BLaER1 treated with 17β-estradiol and CSF1 and Interleukin-3, amounts not matched to agents 10 nM and 100 nM (cell line): ENCODE measurements around the gene VSIG2.
"Not testable (repeated sequence)": the region's sequence is repeated elsewhere in the genome, so short reads cannot be mapped to it uniquely, and the experiment has no call there.

Experiments
- H3K27ac ChIP-seq, 11 experiments: shearing (Covaris generic); formaldehyde crosslinking; 2 replicates each; pipeline ENCODE4 v1.8.1; 2022
- H3K27me3 ChIP-seq, 11 experiments: shearing (Covaris generic); formaldehyde crosslinking; 2 replicates each; pipeline ENCODE4 v1.8.1; 2022
- H3K36me3 ChIP-seq, 11 experiments: shearing (Covaris generic); formaldehyde crosslinking; 2 replicates each; pipeline ENCODE4 v1.8.1; 2022
- H3K4me1 ChIP-seq, 10 experiments: shearing (Covaris generic); formaldehyde crosslinking; 2 replicates each; pipeline ENCODE4 v1.8.1; 2022
- H3K4me2 ChIP-seq, 11 experiments: shearing (Covaris generic); formaldehyde crosslinking; 2 replicates each; pipeline ENCODE4 v1.8.1; 2022
- H3K4me3 ChIP-seq, 10 experiments: shearing (Covaris generic); formaldehyde crosslinking; 2 replicates each; pipeline ENCODE4 v1.8.1; 2022
- H3K9ac ChIP-seq, 11 experiments: shearing (Covaris generic); formaldehyde crosslinking; 2 replicates each; pipeline ENCODE4 v1.8.1; 2022
- H3K9me3 ChIP-seq, 11 experiments: shearing (Covaris generic); formaldehyde crosslinking; replicated peaks in 1 of 11; 2 replicates each; pipeline ENCODE4 v1.8.1; 2022
- H4K20me1 ChIP-seq, 11 experiments: shearing (Covaris generic); formaldehyde crosslinking; 2 replicates each; pipeline ENCODE4 v1.8.1; 2022
- Cebpa-rat ChIP-seq, 11 experiments: shearing (Covaris generic); IDR thresholded peaks; 2 replicates each; pipeline ENCODE4 v1.8.1; 2022

VSIG2 gene

DNA sequence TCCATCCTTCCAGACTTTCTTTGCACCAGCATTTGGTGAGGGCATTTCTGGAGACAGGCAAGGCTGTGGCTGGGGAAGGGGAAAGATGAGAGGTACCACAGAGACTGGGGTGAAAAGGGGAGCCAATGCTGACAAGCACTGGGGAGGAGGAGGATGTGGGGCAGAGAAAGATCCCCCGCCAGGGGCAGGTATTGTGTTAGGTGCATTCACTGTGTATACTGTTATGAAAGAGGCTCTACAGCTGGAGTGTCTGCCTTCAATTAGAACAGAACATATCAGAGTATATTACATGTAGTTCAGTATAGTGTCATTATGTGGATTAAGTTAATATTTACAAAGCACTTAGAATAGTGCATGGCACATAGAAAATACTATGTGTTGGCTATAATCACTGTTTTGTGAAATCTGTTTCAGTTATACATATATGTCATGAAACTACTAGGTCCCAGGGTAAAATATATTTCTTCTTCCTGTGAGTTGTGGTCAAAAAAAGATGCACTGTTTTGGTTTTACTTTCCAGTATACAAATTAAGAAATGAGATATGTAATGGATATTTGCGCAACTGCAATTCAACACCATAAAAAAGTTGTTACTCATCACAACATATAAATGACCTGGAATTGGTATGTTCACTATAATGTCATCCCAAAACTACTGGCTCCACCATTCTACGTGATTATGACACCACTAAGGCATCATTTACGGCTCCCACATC, 39.7 kb upstream of the VSIG2 start:
- H3K4me3 ChIP-seq: no peak overlapping the region
- peaks cover 47 to 100% (median 84%) of the 10 kb centered on the region in 11 experiments; a peak in 21 of 22 replicates for H4K20me1 ChIP-seq
- TF ChIP-seq Cebpa-rat (IDR thresholded peaks at IDR 0.05): no peak
- no peak overlapping the region for H3K9ac ChIP-seq
- no peaks in the 10 kb centered on the region for H3K27me3 ChIP-seq
- H3K27ac ChIP-seq: no peak overlapping the region; a peak in 1 of 22 replicates
- H3K9me3 ChIP-seq: no peaks in the 10 kb centered on the region
- peaks cover 0 to 6% (median 0%) of the 10 kb centered on the region in 11 experiments; a peak in 4 of 22 replicates for H3K36me3 ChIP-seq
- peaks cover 6 to 23% (median 18%) of the 10 kb centered on the region in 10 experiments; a peak in 18 of 20 replicates for H3K4me1 ChIP-seq
- peak overlapping the region in 10 of 11 experiments; percentile 14 to 61 (median 42); a peak in 16 of 22 replicates for H3K4me2 ChIP-seq

- H3K9ac ChIP-seq: no peak overlapping the region
- H3K4me3 ChIP-seq: no peak overlapping the region
- peaks cover 36 to 87% (median 66%) of the 10 kb centered on the region in 11 experiments; a peak in 21 of 22 replicates for H4K20me1 ChIP-seq
- peaks cover 0 to 6% (median 0%) of the 10 kb centered on the region in 11 experiments; a peak in 4 of 22 replicates for H3K36me3 ChIP-seq
- H3K27me3 ChIP-seq: no peaks in the 10 kb centered on the region
- no peaks in the 10 kb centered on the region for H3K9me3 ChIP-seq
- no peak overlapping the region for H3K27ac ChIP-seq
- H3K4me1 ChIP-seq: peaks cover 0 to 20% (median 15%) of the 10 kb centered on the region in 10 experiments; a peak in 18 of 20 replicates
- TF ChIP-seq Cebpa-rat (IDR thresholded peaks at IDR 0.05): no peak
- H3K4me2 ChIP-seq: no peak overlapping the region
Measured at GRCh38 chr11:124788521-124788920, 36.5 kb upstream of the VSIG2 start.

- no peak overlapping the region for H3K4me2 ChIP-seq
- no peaks in the 10 kb centered on the region for H3K9me3 ChIP-seq
- peaks cover 0 to 4% (median 0%) of the 10 kb centered on the region in 11 experiments; a peak in 4 of 22 replicates for H3K36me3 ChIP-seq
- H3K27ac ChIP-seq: no peak overlapping the region
- no peaks in the 10 kb centered on the region for H3K27me3 ChIP-seq
- H3K9ac ChIP-seq: no peak overlapping the region
- no peak for TF ChIP-seq Cebpa-rat (IDR thresholded peaks at IDR 0.05)
- H3K4me3 ChIP-seq: no peak overlapping the region
- peaks cover 0 to 52% (median 25%) of the 10 kb centered on the region in 11 experiments; a peak in 18 of 22 replicates for H4K20me1 ChIP-seq
- no peaks in the 10 kb centered on the region for H3K4me1 ChIP-seq
Measured at GRCh38 chr11:124784051-124784450, 32.0 kb upstream of the VSIG2 start.

DNA sequence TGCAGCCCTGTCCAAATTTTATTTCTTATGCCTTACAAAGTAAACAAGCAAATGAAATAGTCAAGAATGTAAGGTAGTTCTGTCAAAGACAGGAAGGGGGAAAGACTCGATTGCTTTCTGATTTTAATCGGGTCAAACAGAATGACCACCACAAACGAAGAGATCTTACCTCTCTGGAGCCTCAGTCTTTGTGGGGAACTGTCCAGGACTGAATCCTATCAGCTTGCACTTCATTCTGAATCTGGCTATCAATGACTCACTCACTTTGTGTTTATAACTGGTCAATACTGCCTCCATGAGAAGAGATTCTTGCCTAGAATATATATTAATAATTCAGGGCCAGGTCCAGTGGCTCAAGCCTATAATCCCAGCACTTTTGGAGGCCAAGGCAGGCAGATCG, 30.9 kb upstream of the VSIG2 start:
- H3K4me1 ChIP-seq: peaks cover 0 to 2% (median 0%) of the 10 kb centered on the region in 10 experiments; a peak in 2 of 20 replicates
- no peaks in the 10 kb centered on the region for H3K27me3 ChIP-seq
- H3K9me3 ChIP-seq: no peaks in the 10 kb centered on the region
- no peak overlapping the region for H3K4me3 ChIP-seq
- H4K20me1 ChIP-seq: peaks cover 0 to 46% (median 16%) of the 10 kb centered on the region in 11 experiments; a peak in 17 of 22 replicates
- H3K36me3 ChIP-seq: peaks cover 0 to 11% (median 3%) of the 10 kb centered on the region in 11 experiments; a peak in 5 of 22 replicates
- no peak overlapping the region for H3K4me2 ChIP-seq
- no peak overlapping the region for H3K9ac ChIP-seq
- H3K27ac ChIP-seq: no peak overlapping the region
- TF ChIP-seq Cebpa-rat (IDR thresholded peaks at IDR 0.05): no peak

DNA sequence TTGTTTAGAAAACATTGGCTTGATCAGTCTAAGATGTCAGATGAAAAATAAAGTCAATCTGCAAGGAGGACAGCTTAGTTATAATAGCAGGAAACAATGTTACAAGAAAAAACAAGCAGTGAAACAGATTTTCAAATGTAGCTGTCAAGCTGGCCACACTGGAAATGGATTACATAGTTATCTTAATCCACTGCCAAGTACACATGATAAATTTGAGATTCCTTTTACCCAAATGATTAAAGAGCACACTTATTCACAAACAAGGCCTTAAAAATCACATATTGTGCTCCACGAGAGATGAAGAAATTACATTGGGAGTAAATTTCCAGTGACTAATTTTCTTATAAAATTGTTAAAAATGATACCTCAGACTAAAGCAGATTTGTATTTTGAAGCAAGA, 27.5 kb upstream of the VSIG2 start:
- no peak overlapping the region for H3K9ac ChIP-seq

GRCh38 chr11:124778281-124778680, 26.2 kb upstream of the VSIG2 start:
- Histone ChIP-seq H3K36me3 (peaks cover 0 to 28% (median 9%) of the 10 kb centered on the region in 11 experiments; a peak in 12 of 22 replicates), H3K27me3 (no peaks in the 10 kb centered on the region), H3K27ac (no peak overlapping the region), H3K4me2 (no peak overlapping the region), H3K9ac (no peak overlapping the region), H3K4me1 (peaks cover 0 to 17% (median 3%) of the 10 kb centered on the region in 10 experiments; a peak in 7 of 20 replicates), H3K9me3 (no peaks in the 10 kb centered on the region), H4K20me1 (peaks cover 0 to 14% (median 0%) of the 10 kb centered on the region in 11 experiments; a peak in 6 of 22 replicates), H3K4me3 (no peak overlapping the region)
- TF ChIP-seq Cebpa-rat (IDR thresholded peaks at IDR 0.05): no peak

More for the DNA sequence above, 27.5 kb upstream of the VSIG2 start:
- no peak overlapping the region for H3K4me2 ChIP-seq
- H3K4me3 ChIP-seq: no peak overlapping the region
- H4K20me1 ChIP-seq: peaks cover 0 to 15% (median 0%) of the 10 kb centered on the region in 11 experiments; a peak in 6 of 22 replicates
- no peaks in the 10 kb centered on the region for H3K27me3 ChIP-seq
- peaks cover 0 to 20% (median 4%) of the 10 kb centered on the region in 11 experiments; a peak in 10 of 22 replicates for H3K36me3 ChIP-seq
- TF ChIP-seq Cebpa-rat (IDR thresholded peaks at IDR 0.05): no peak
- no peak overlapping the region for H3K27ac ChIP-seq
- peaks cover 0 to 17% (median 3%) of the 10 kb centered on the region in 10 experiments; a peak in 7 of 20 replicates for H3K4me1 ChIP-seq
- H3K9me3 ChIP-seq: no peaks in the 10 kb centered on the region

DNA sequence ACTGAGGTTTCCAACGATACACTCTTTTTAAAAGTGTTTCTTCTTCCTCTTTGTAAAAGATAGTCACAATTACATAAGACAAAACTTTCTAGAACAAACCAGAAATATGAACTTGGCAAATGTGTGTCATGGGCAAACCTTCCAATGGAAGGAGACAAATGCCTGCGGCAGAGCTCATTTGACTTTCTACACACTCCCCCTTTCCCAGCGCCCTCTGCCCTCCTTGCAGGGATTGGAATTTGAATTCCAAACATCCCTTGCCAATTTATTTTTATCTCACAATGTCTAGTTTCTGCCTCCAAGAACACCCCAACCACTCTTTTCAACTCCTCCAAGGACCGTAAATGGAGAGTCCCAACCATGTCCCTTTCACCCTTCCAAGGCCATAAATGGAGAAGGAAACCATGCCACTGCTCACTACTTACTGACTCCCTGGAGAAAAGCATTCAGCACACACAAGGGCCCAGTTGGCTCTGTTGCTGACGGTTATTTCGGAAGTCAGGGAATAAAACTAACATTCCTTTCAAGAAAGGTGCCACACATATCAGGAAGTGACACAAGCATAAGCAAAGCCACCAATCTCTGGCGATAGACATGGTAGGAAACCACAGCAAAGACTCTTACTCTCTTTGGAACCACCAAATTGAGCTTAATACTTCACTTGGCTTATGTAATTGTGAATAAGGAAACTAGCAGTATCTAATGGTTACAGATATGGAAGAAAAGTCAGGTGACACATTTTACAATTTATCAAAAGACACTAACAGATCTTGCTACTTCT, 25.0 kb upstream of the VSIG2 start:
- no peak overlapping the region for H3K4me3 ChIP-seq
- H3K9me3 ChIP-seq: no peaks in the 10 kb centered on the region
- H3K36me3 ChIP-seq: peaks cover 6 to 38% (median 21%) of the 10 kb centered on the region in 11 experiments; a peak in 17 of 22 replicates
- H4K20me1 ChIP-seq: peaks cover 0 to 7% (median 0%) of the 10 kb centered on the region in 11 experiments; a peak in 3 of 22 replicates
- no peak overlapping the region for H3K9ac ChIP-seq
- H3K4me1 ChIP-seq: peaks cover 0 to 17% (median 3%) of the 10 kb centered on the region in 10 experiments; a peak in 7 of 20 replicates
- no peak for TF ChIP-seq Cebpa-rat (IDR thresholded peaks at IDR 0.05)
- H3K27me3 ChIP-seq: no peaks in the 10 kb centered on the region
- no peak overlapping the region for H3K27ac ChIP-seq
- peak overlapping the region in 4 of 11 experiments; percentile 1 to 22 (median 12); a peak in 4 of 22 replicates for H3K4me2 ChIP-seq

DNA sequence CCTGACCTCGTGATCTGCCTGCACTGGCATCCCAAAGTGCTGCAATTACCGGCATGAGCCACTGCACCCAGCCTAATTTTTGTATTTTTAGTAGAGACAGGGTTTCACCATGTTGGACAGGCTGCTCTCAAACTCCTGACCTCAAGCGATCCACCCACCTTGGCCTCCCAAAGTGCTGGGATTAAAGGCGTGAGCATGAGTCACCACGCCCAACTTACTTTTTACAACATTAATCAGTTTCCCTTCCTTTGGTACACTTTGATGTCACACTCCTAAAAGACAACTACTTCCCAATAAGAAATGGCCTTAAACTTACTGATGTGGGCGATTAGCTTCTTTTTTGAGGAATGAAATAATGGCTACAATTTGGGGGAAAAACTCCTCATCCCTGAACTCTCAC, 18.9 kb upstream of the VSIG2 start:
- not testable (repeated sequence) for H3K9me3 ChIP-seq, H4K20me1 ChIP-seq, H3K27ac ChIP-seq, H3K4me3 ChIP-seq, H3K27me3 ChIP-seq, H3K4me2 ChIP-seq, H3K9ac ChIP-seq, H3K4me1 ChIP-seq
- H3K36me3 ChIP-seq: peaks cover 37 to 85% (median 63%) of the 10 kb centered on the region in 11 experiments
